Vagina (tissue), 2 donors: ENCODE data around the gene CPT1B. TPM values are rescaled to one million over a fixed set of nuclear protein-coding genes. Genes with fewer than 3 reads are reported as not detected.
"Not testable (repeated sequence)": the region's sequence is repeated elsewhere in the genome, so short reads cannot be mapped to it uniquely, and the experiment has no call there.

Source experiments
- DNase-seq, 2 donors: peaks; one replicate each; pipeline ENCODE4 v3.0.0-alpha.2; 2017; ENCODE audit errors: extremely low spot score in 2 of 2
- H3K27ac ChIP-seq: fragments of 200-600 bp; sonication (generic); one replicate; pipeline ENCODE4 v1.5.1; 2019
- H3K27me3 ChIP-seq: fragments of 200-600 bp; sonication (generic); one replicate; pipeline ENCODE4 v1.5.1; 2019
- H3K36me3 ChIP-seq, 2 donors: fragments of 200-600 bp; sonication (generic); one replicate each; pipeline ENCODE4 v1.5.1; 2017 to 2019
- H3K4me1 ChIP-seq: fragments of 200-600 bp; sonication (generic); one replicate; pipeline ENCODE4 v1.5.1; 2019
- H3K4me3 ChIP-seq, 2 donors: fragments of 200-600 bp; sonication (generic); 1 replicate in 1 of 2; 2 replicates in 1 of 2; pipeline ENCODE4 v1.5.1; 2016 to 2019
- H3K9me3 ChIP-seq: fragments of 200-600 bp; sonication (generic); one replicate; pipeline ENCODE4 v1.5.1; 2019
- POLR2A ChIP-seq, 2 donors: fragments of 450-650 bp; IDR thresholded peaks; one replicate each; pipeline ENCODE4 v1.6.1; 2017; ENCODE audit warnings: antibody characterized with exemption in 2 of 2, mild to moderate bottlenecking in 2 of 2, moderate library complexity in 2 of 2
- POLR2AphosphoS5 ChIP-seq, 2 donors: sonication (generic); formaldehyde crosslinking; IDR thresholded peaks; one replicate each; pipeline ENCODE4 v1.9.0; 2017; ENCODE audit warnings: antibody characterized with exemption in 2 of 2, mild to moderate bottlenecking in 2 of 2, low read depth in 1 of 2; ENCODE audit not compliant: insufficient read depth in 1 of 2
- intact Hi-C: fragments of 100-400 bp; cut with DNase I; formaldehyde crosslinking; loops from one replicate; pipeline ENCODE4 v1.15.1; 2023
- total RNA-seq: library from RNA; depleted of rRNA; stranded (reverse); fragments of >200 nt; gene quantifications from one replicate; pipeline ENCODE4 v1.2.3, GENCODE V29; 2016
- TF ChIP-seq, protein P1 (sequence below), 3 experiments: fragments of 450-650 bp in 2 of 3; fragments of 200-600 bp in 1 of 3; sonication (generic) in 1 of 3; IDR thresholded peaks; one replicate each; pipeline ENCODE4 v1.5.1; 2017 to 2019; ENCODE audit warnings: antibody characterized with exemption in 3 of 3, mild to moderate bottlenecking in 2 of 3, moderate library complexity in 2 of 3

Gene CPT1B
- total RNA-seq, 1 donor from 2014 or later, result 29.2 TPM

DNA sequence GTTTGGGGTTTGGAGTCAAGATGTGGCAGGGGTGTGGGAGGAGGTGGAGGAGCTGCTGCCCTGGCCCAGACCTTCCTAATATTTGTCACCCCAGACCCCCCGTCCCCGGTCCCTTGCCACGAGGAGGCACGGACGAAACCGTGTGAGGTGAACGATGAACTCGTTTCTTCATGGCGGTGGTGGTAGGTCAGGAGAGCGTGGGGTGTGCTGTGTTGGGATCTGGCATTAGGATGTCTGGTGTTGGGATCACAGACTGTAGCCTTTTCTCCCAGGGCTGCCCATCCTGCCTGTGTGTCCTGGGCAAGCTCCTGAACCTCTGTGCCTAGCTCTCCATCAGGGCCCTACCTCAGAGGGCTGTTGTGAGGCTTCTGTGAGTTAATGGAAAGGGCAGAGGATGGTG is 30.8 kb upstream of the CPT1B start:
- no peak overlapping the region for H3K27ac ChIP-seq
- H3K27me3 ChIP-seq, result no peaks in the 10 kb centered on the region
- TF ChIP-seq POLR2AphosphoS5 (IDR thresholded peaks at IDR 0.05; ENCODE audit: insufficient read depth in 1 of 2, low read depth in 1 of 2), result no peak
- TF ChIP-seq, protein P1, sequence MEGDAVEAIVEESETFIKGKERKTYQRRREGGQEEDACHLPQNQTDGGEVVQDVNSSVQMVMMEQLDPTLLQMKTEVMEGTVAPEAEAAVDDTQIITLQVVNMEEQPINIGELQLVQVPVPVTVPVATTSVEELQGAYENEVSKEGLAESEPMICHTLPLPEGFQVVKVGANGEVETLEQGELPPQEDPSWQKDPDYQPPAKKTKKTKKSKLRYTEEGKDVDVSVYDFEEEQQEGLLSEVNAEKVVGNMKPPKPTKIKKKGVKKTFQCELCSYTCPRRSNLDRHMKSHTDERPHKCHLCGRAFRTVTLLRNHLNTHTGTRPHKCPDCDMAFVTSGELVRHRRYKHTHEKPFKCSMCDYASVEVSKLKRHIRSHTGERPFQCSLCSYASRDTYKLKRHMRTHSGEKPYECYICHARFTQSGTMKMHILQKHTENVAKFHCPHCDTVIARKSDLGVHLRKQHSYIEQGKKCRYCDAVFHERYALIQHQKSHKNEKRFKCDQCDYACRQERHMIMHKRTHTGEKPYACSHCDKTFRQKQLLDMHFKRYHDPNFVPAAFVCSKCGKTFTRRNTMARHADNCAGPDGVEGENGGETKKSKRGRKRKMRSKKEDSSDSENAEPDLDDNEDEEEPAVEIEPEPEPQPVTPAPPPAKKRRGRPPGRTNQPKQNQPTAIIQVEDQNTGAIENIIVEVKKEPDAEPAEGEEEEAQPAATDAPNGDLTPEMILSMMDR (IDR thresholded peaks at IDR 0.05), result no peak
- no peak for TF ChIP-seq POLR2A (IDR thresholded peaks at IDR 0.05)
- H3K4me1 ChIP-seq, result no peaks in the 10 kb centered on the region
- no peaks in the 10 kb centered on the region for H3K9me3 ChIP-seq
- intact Hi-C loops, result no loop called here
- DNase-seq, result no peak
- H3K36me3 ChIP-seq, result no peaks in the 10 kb centered on the region
- no peak overlapping the region for H3K4me3 ChIP-seq

DNA sequence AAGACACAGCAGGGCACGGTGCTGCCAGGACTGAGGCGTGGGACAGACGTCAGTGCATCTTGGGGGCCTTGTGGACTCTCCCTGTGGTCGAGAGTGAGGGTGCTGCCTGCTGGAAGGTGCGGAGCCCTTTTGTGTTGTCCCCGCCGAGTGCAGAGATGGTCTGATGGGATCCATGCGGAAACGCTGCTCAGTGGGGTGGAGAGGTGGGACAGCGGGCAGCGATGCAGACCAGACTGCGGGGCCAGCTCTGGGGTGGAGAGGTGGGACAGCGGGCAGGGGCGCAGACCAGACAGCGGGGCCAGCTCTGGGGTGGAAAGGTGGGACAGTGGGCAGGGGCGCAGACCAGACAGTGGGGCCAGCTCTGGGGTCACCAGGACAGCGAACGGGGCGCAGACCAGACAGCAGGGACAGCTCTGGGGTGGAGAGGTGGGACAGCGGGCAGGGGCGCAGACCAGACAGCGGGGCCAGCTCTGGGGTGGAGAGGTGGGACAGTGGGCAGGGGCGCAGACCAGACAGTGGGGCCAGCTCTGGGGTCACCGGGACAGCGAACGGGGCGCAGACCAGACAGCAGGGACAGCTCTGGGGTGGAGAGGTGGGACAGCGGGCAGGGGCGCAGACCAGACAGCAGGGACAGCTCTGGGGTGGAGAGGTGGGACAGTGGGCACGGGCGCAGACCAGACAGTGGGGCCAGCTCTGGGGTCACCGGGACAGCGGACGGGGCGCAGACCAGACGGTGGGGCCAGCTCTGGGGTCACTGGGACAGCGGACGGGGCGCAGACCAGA is 30.0 kb upstream of the CPT1B start:
- H3K27me3 ChIP-seq, H3K9me3 ChIP-seq, intact Hi-C loops, H3K36me3 ChIP-seq, H3K4me1 ChIP-seq, H3K27ac ChIP-seq, DNase-seq, H3K4me3 ChIP-seq: not testable (repeated sequence)

DNA sequence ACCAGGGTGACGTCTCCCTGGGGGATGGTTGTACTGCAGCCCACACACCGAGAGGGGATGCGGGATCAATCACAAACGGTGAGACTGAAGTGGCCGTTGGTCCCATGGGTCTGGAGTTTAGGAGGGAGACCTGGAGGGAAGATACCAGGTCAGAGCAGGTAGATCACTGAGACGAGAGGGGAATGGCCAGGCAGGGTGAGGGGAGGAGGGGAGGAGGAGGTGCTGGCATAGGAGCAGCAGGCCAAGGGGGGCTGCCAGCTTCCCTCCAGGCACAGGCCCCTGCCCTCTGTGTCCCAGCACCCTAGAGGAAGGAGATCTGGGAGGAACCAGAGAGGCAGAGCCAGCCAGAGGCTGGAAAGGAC is 29.4 kb upstream of the CPT1B start:
- Histone ChIP-seq H3K4me1 (no peaks in the 10 kb centered on the region), H3K36me3 (no peaks in the 10 kb centered on the region), H3K9me3 (no peaks in the 10 kb centered on the region), H3K27ac (no peak overlapping the region), H3K27me3 (no peaks in the 10 kb centered on the region), H3K4me3 (no peak overlapping the region)
- TF ChIP-seq POLR2A (IDR thresholded peaks at IDR 0.05), result no peak
- TF ChIP-seq POLR2AphosphoS5 (IDR thresholded peaks at IDR 0.05; ENCODE audit: insufficient read depth in 1 of 2, low read depth in 1 of 2), result no peak
- TF ChIP-seq, protein P1 (IDR thresholded peaks at IDR 0.05), result no peak
- DNase-seq, result no peak
- intact Hi-C loops, result no loop called here

DNA sequence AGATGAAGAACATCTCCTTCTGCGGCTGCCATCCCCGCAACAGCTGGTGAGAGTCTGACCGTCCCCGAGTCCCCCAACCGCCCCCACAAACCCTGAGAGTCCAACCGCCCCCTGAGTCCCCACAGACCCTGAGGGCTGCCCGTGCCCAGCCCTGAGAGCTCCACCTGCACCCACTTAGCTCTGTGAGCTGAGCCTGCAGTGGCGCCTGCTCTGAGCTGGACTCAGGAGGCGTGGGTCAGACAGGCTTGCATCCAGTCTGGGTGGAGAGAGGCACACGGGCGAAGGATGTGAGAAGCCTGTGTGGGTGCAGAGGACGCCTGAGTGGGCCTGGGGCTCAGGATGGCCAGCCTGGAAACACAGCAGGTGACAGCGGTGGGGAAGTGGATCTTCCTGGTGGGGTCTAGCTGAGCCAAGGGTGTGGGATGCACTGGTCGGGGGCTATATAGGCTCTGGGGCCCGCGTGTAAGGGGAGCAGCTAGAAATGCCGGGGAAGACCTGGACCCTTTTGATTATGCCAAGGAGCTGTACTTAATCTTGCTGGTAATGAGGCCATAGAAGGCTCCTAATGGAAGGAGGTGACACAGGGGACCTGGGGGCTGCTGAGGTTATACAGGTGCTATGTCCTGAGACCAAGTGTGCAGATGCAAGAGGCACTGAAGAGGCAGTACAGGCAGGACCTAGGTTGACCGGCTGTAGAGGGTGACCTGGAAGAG is 28.9 kb upstream of the CPT1B start:
- H3K4me3 ChIP-seq, result no peak overlapping the region
- H3K27me3 ChIP-seq, result no peaks in the 10 kb centered on the region
- intact Hi-C loops, result no loop called here

DNA sequence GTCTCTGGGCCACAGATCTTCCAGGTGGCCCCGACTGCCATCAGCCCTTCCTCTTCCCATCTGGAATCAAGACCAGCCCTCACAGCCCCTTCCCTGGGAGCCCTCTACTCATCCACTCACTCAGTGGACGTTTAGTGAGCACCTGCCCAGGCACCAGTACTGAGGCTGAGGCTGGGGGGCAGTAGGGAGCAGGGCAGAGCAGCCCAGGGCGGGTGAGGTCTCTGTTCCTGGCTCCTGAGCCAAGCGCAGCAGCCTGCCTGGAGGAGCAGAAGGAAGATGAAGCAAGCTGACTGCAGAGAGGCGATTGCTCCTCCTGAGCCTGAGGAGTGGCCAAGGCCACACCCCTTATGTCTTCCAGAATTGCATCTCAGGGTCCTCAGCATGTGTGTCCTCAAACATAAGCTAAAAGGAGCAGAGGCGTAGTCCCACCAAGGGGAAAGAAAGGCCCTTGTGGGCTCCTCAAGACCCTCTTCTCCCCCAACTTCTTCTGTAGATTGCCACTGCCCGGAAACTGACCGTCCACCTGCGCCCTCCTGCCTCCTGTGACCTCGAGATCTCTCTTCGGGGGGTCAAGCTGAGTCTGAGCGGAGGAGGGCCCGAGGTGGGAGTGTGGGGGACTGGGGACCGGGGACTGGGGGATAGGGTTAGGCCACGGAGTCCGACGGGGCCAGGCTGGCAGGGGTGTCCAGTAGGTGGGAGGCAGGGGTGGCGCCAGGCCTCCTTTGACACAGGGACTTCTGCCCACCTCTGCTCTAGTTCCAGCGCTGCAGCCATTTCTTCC is 28.1 kb upstream of the CPT1B start:
- no peak for TF ChIP-seq POLR2A (IDR thresholded peaks at IDR 0.05)
- no peak for TF ChIP-seq POLR2AphosphoS5 (IDR thresholded peaks at IDR 0.05; ENCODE audit: insufficient read depth in 1 of 2, low read depth in 1 of 2)
- TF ChIP-seq, protein P1 (IDR thresholded peaks at IDR 0.05), result no peak
- Histone ChIP-seq H3K4me3 (no peak overlapping the region), H3K27me3 (no peaks in the 10 kb centered on the region), H3K36me3 (no peaks in the 10 kb centered on the region), H3K27ac (no peak overlapping the region), H3K9me3 (no peaks in the 10 kb centered on the region), H3K4me1 (no peaks in the 10 kb centered on the region)
- intact Hi-C loops, result no loop called here
- no peak for DNase-seq

More for the DNA sequence above, 28.9 kb upstream of the CPT1B start:
- Histone ChIP-seq H3K4me1 (no peaks in the 10 kb centered on the region), H3K27ac (no peak overlapping the region), H3K36me3 (no peaks in the 10 kb centered on the region), H3K9me3 (no peaks in the 10 kb centered on the region)
- no peak for DNase-seq
- TF ChIP-seq POLR2A (IDR thresholded peaks at IDR 0.05), result no peak
- TF ChIP-seq, protein P1 (IDR thresholded peaks at IDR 0.05), result no peak
- no peak for TF ChIP-seq POLR2AphosphoS5 (IDR thresholded peaks at IDR 0.05; ENCODE audit: insufficient read depth in 1 of 2, low read depth in 1 of 2)
